HG03196 (cell line): ENCODE results near the gene PTPRN2.

Source experiments
- ATAC-seq: cut with Tn5 transposase; IDR thresholded peaks from one replicate; pipeline ENCODE4 v1.9.1; 2021; ENCODE audit not compliant: unreplicated experiment

The PTPRN2 gene

GRCh38 chr7:158602905-158603772 lies 15.5 kb upstream of the PTPRN2 start:
- no peak for ATAC-seq

- ATAC-seq, result no peak
These were observed 14.4 kb upstream of the PTPRN2 start for GRCh38 chr7:158602041-158602440.

- ATAC-seq, result no peak
These were observed 13.5 kb upstream of the PTPRN2 start for GRCh38 chr7:158601090-158601489.

- ATAC-seq, result no peak
These were observed 9.1 kb upstream of the PTPRN2 start for GRCh38 chr7:158596745-158597144.

- ATAC-seq, result no peak
These were observed 8.7 kb upstream of the PTPRN2 start for GRCh38 chr7:158596309-158596708.

- no peak for ATAC-seq
These were observed 7.4 kb upstream of the PTPRN2 start for GRCh38 chr7:158595068-158595467.

GRCh38 chr7:158592541-158592940 lies 4.9 kb upstream of the PTPRN2 start:
- ATAC-seq, result no peak

GRCh38 chr7:158591944-158592343 lies 4.3 kb upstream of the PTPRN2 start:
- no peak for ATAC-seq

GRCh38 chr7:158590181-158590530 lies 2.5 kb upstream of the PTPRN2 start:
- ATAC-seq, result no peak

- no peak for ATAC-seq
These were observed 2.0 kb upstream of the PTPRN2 start for GRCh38 chr7:158589653-158590052.

- ATAC-seq, result no peak
These were observed 1.3 kb upstream of the PTPRN2 start for GRCh38 chr7:158588878-158589442.

- ATAC-seq, result no peak
These were observed 658 bp upstream of the PTPRN2 start for GRCh38 chr7:158588085-158588877.

GRCh38 chr7:158586499-158587161 lies 993 bp downstream of the PTPRN2 start:
- no peak for ATAC-seq

- no peak for ATAC-seq
These were observed 1.7 kb downstream of the PTPRN2 start for GRCh38 chr7:158585721-158586498.

- ATAC-seq, result no peak
These were observed 3.2 kb downstream of the PTPRN2 start for GRCh38 chr7:158584407-158584806.

GRCh38 chr7:158583810-158584209 lies 3.8 kb downstream of the PTPRN2 start:
- no peak for ATAC-seq

- no peak for ATAC-seq
These were observed 4.5 kb downstream of the PTPRN2 start for GRCh38 chr7:158583143-158583542.

GRCh38 chr7:158582089-158582456 lies 5.5 kb downstream of the PTPRN2 start:
- no peak for ATAC-seq

- no peak for ATAC-seq
These were observed 6.1 kb downstream of the PTPRN2 start for GRCh38 chr7:158581440-158582088.
